ENCODE data around the gene WNK2. TPM values are rescaled to one million over a fixed set of nuclear protein-coding genes. Genes with fewer than 3 reads are reported as not detected.

Gene WNK2
- total and polyA plus RNA-seq, 4 experiments from 2014 or later: 0.26 TPM; not detected in 3

- no peaks in the 10 kb centered on the region for H3K27me3 ChIP-seq (ENCODE audit: insufficient read depth, low read length)
- no peak overlapping the region for H3K4me3 ChIP-seq (ENCODE audit: low read length in 2 of 2)
- H3K9me3 ChIP-seq (ENCODE audit: control insufficient read depth in 1 of 2, low read length in 2 of 2): no peaks in the 10 kb centered on the region
- ChIA-PET POLR2A (ENCODE audit: partially characterized antibody) (no interaction called here), CTCF (ENCODE audit: partially characterized antibody) (interaction anchor here (0.6 kb wide), 1 partner anchor 269 kb away, joined by 3 read pairs; no protein-coding TSS in a partner anchor)
- no peak overlapping the region for H3K27ac ChIP-seq (ENCODE audit: low read depth, low read length)
- DNase-seq: no peak
- Mint-ChIP-seq H3K4me1 (peaks cover 8 to 15% (median 10%) of the 10 kb centered on the region in 4 donors), H3K4me3 (peak overlapping the region in 3 of 8 donors; percentile 29 to 78 (median 39)), H3K27me3 (peaks cover 10 to 27% of the 10 kb centered on the region in 2 donors), H3K27ac (peak overlapping the region in 1 of 7 donors; percentile 29), H3K36me3 (peaks cover 0 to 7% of the 10 kb centered on the region in 2 donors), H3K9me3 (peaks cover 0 to 16% (median 13%) of the 10 kb centered on the region in 8 donors)
- H3K36me3 ChIP-seq (ENCODE audit: insufficient read depth, low read length): no peaks in the 10 kb centered on the region
- H3K4me1 ChIP-seq (ENCODE audit: insufficient read depth, low read length): peaks cover 17% of the 10 kb centered on the region
- intact Hi-C loops (cut with micrococcal nuclease): no loop called here
Observed at GRCh38 chr9:93267681-93268505, 84.0 kb downstream of the WNK2 start.

DNA sequence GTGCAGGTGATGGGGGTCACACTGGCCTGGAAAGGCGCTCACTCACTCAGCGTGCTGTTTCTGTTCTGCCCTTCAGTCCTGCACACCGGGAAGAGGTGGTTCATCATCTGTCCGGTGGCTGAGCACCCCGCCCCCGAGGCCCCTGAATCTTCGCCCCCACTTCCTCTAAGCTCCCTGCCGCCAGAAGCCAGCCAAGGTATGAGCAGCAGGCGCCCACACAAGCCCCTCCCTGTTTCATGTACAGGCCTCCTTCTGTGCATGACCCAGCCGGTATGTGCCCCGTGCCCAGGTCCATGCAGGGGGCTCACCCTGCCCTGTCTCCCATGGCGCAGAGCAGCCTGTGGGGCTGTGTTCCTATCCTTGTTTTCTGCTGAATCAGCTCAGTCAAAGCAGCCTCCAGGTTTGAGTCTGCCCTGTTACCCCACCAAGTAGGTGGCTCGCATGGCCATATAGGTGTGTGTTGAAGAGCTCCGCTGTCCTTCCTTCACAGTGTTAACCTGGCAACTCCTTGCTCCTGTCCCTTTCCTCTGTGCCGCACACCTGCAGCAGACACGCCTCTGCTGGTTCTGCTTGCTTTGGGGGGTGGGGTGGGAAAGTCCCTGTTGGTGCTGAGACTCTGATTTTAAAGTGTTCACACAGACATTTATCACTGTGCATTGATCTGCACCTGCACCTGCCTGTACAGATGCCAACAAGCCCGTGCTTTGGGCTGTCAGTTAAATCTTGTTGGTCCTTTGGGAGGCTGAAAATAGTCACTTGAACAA is 84.8 kb downstream of the WNK2 start:
- Mint-ChIP-seq H3K27me3 (peaks cover 11 to 27% of the 10 kb centered on the region in 2 donors), H3K9me3 (peaks cover 0 to 19% (median 14%) of the 10 kb centered on the region in 8 donors), H3K4me1 (peaks cover 6 to 15% (median 10%) of the 10 kb centered on the region in 4 donors), H3K4me3 (peak overlapping the region; percentile 49 to 82 (median 68)), H3K27ac (peak overlapping the region in 3 of 7 donors; percentile 34 to 83 (median 52)), H3K36me3 (peaks cover 0 to 7% of the 10 kb centered on the region in 2 donors)
- no peak overlapping the region for H3K27ac ChIP-seq (ENCODE audit: low read depth, low read length)
- H3K4me3 ChIP-seq (ENCODE audit: low read length in 2 of 2): peak overlapping the region; percentile 8 to 23
- no peaks in the 10 kb centered on the region for H3K27me3 ChIP-seq (ENCODE audit: insufficient read depth, low read length)
- H3K36me3 ChIP-seq (ENCODE audit: insufficient read depth, low read length): no peaks in the 10 kb centered on the region
- H3K9me3 ChIP-seq (ENCODE audit: control insufficient read depth in 1 of 2, low read length in 2 of 2): no peaks in the 10 kb centered on the region
- CTCF ChIA-PET (ENCODE audit: partially characterized antibody): interaction anchor here (0.6 kb wide), 1 partner anchor 270 kb away, joined by 3 read pairs; no protein-coding TSS in a partner anchor
- POLR2A ChIA-PET (ENCODE audit: partially characterized antibody): no interaction called here
- intact Hi-C loops (cut with micrococcal nuclease): no loop called here
- peaks cover 17% of the 10 kb centered on the region for H3K4me1 ChIP-seq (ENCODE audit: insufficient read depth, low read length)
- DNase-seq: peak; percentile 11 to 57 (median 22)

DNA sequence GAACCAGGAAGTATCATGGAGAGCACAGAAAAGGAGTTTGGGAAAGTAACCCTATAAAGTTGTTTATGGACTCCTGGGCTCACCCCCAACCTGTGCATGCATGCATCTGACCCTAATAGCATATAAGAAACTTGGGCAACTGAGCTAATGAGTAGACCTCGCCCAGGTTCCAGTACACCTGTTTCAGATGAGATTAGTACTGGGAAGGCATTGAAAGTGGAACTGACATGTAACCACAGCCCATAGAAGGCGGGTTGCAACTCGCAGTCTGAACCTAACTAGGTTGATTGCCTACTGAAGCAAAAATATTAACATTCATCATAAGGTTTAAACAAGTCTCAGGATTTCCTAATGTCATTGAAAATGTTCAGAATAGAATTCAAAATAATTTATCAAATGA is 87.0 kb downstream of the WNK2 start:
- intact Hi-C loops (cut with micrococcal nuclease): no loop called here
- peaks cover 0 to 19% (median 13%) of the 10 kb centered on the region in 8 donors for H3K9me3 Mint-ChIP-seq
- Histone ChIP-seq H3K36me3 (ENCODE audit: insufficient read depth, low read length) (no peaks in the 10 kb centered on the region), H3K4me1 (ENCODE audit: insufficient read depth, low read length) (peaks cover 17% of the 10 kb centered on the region), H3K27ac (ENCODE audit: low read depth, low read length) (no peak overlapping the region), H3K9me3 (ENCODE audit: control insufficient read depth in 1 of 2, low read length in 2 of 2) (no peaks in the 10 kb centered on the region), H3K4me3 (ENCODE audit: low read length in 2 of 2) (no peak overlapping the region), H3K27me3 (ENCODE audit: insufficient read depth, low read length) (no peaks in the 10 kb centered on the region)
- peaks cover 14 to 22% of the 10 kb centered on the region in 2 donors for H3K27me3 Mint-ChIP-seq
- H3K4me1 Mint-ChIP-seq: peaks cover 6 to 15% (median 9%) of the 10 kb centered on the region in 4 donors
- POLR2A ChIA-PET (ENCODE audit: partially characterized antibody): no interaction called here
- H3K36me3 Mint-ChIP-seq: peaks cover 0 to 7% of the 10 kb centered on the region in 2 donors
- CTCF ChIA-PET (ENCODE audit: partially characterized antibody): no interaction called here
- peak overlapping the region in 1 of 7 donors; percentile 31 for H3K27ac Mint-ChIP-seq
- DNase-seq: no peak
- no peak overlapping the region for H3K4me3 Mint-ChIP-seq

GRCh38 chr9:93276973-93277372 is 93.0 kb downstream of the WNK2 start:
- H3K27ac Mint-ChIP-seq: no peak overlapping the region
- H3K9me3 Mint-ChIP-seq: peaks cover 0 to 8% (median 4%) of the 10 kb centered on the region in 8 donors
- Histone ChIP-seq H3K4me1 (ENCODE audit: insufficient read depth, low read length) (no peaks in the 10 kb centered on the region), H3K36me3 (ENCODE audit: insufficient read depth, low read length) (no peaks in the 10 kb centered on the region), H3K27ac (ENCODE audit: low read depth, low read length) (no peak overlapping the region), H3K4me3 (ENCODE audit: low read length in 2 of 2) (no peak overlapping the region), H3K9me3 (ENCODE audit: control insufficient read depth in 1 of 2, low read length in 2 of 2) (no peaks in the 10 kb centered on the region), H3K27me3 (ENCODE audit: insufficient read depth, low read length) (peaks cover 3% of the 10 kb centered on the region)
- intact Hi-C loops (cut with micrococcal nuclease): no loop called here
- H3K36me3 Mint-ChIP-seq: no peaks in the 10 kb centered on the region
- CTCF ChIA-PET (ENCODE audit: partially characterized antibody): no interaction called here
- peaks cover 9 to 13% of the 10 kb centered on the region in 2 donors for H3K27me3 Mint-ChIP-seq
- H3K4me3 Mint-ChIP-seq: no peak overlapping the region
- POLR2A ChIA-PET (ENCODE audit: partially characterized antibody): no interaction called here
- no peaks in the 10 kb centered on the region for H3K4me1 Mint-ChIP-seq
- no peak for DNase-seq

DNA sequence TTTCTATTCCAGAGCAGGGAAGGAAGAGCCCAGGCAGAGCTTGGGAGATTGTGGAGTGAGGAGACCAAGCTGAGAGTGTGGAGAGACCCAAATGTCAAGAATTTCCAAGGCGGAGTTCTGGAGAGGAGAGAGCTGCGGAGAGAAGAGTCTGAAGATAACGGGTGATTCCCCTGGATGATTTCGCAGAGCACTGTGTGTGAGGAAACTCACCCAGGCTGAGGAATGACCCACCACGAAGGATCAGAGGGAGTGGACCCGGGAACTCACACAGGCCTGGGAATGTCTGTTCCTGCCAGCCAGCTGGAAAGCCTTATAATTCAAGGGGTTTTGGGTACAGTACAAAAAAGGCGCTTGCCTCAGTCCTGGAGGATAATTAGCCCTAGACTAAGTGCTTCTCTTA is 94.2 kb downstream of the WNK2 start:
- no peak overlapping the region for H3K4me3 Mint-ChIP-seq
- intact Hi-C loops (cut with micrococcal nuclease): no loop called here
- no peak overlapping the region for H3K27ac ChIP-seq (ENCODE audit: low read depth, low read length)
- no peak for DNase-seq
- H3K4me1 Mint-ChIP-seq: no peaks in the 10 kb centered on the region
- H3K9me3 ChIP-seq (ENCODE audit: control insufficient read depth in 1 of 2, low read length in 2 of 2): no peaks in the 10 kb centered on the region
- peaks cover 3% of the 10 kb centered on the region for H3K27me3 ChIP-seq (ENCODE audit: insufficient read depth, low read length)
- peak overlapping the region in 1 of 7 donors; percentile 59 for H3K27ac Mint-ChIP-seq
- CTCF ChIA-PET (ENCODE audit: partially characterized antibody): interaction anchor here (1.3 kb wide), 1 partner anchor 169 kb away, joined by 3 read pairs; no protein-coding TSS in a partner anchor
- H3K4me1 ChIP-seq (ENCODE audit: insufficient read depth, low read length): no peaks in the 10 kb centered on the region
- H3K27me3 Mint-ChIP-seq: peaks cover 14 to 15% of the 10 kb centered on the region in 2 donors
- POLR2A ChIA-PET (ENCODE audit: partially characterized antibody): no interaction called here
- H3K4me3 ChIP-seq (ENCODE audit: low read length in 2 of 2): no peak overlapping the region
- H3K9me3 Mint-ChIP-seq: peaks cover 0 to 4% (median 2%) of the 10 kb centered on the region in 8 donors
- no peaks in the 10 kb centered on the region for H3K36me3 ChIP-seq (ENCODE audit: insufficient read depth, low read length)
- no peaks in the 10 kb centered on the region for H3K36me3 Mint-ChIP-seq

DNA sequence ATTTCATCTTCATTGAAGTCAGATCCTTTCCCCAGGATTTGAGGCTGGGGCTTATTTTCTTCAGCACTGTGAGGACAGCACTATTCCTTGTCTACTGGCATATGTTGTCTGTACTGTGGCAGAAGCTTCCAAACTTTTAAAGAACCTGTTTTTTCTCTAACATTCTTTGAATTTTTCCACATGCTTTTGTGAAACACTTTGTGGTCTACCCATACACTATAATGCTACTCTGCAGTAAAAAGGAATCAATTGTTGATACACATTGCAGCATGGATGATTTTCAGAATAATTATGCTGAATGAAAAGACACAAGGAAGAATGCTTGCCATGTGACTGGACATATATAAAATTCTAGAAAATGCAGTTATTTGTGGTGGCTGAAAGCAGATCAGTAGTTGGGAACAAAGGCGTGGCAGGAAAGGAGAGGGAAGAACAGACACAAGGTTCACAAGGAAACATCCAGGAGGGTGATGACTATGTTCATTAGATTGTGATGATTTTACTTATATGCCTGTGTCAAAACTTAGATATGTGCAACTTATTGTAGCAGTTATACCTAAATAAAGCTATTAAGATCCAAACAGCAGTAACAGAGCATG is 96.8 kb downstream of the WNK2 start:
- DNase-seq: no peak
- ChIA-PET POLR2A (ENCODE audit: partially characterized antibody) (interaction anchor here (0.6 kb wide), 1 partner anchor 147 kb away, joined by 3 read pairs; the partner anchor contains the start of gene NINJ1), CTCF (ENCODE audit: partially characterized antibody) (no interaction called here)
- H3K27me3 ChIP-seq (ENCODE audit: insufficient read depth, low read length): peaks cover 3% of the 10 kb centered on the region
- H3K27ac Mint-ChIP-seq: no peak overlapping the region
- no peaks in the 10 kb centered on the region for H3K9me3 ChIP-seq (ENCODE audit: control insufficient read depth in 1 of 2, low read length in 2 of 2)
- no peaks in the 10 kb centered on the region for H3K4me1 Mint-ChIP-seq
- intact Hi-C loops (cut with micrococcal nuclease): no loop called here
- H3K4me3 Mint-ChIP-seq: no peak overlapping the region
- H3K36me3 Mint-ChIP-seq: no peaks in the 10 kb centered on the region
- H3K36me3 ChIP-seq (ENCODE audit: insufficient read depth, low read length): no peaks in the 10 kb centered on the region
- H3K4me1 ChIP-seq (ENCODE audit: insufficient read depth, low read length): no peaks in the 10 kb centered on the region
- H3K27me3 Mint-ChIP-seq: peaks cover 11 to 16% of the 10 kb centered on the region in 2 donors
- peaks cover 0 to 7% (median 0%) of the 10 kb centered on the region in 8 donors for H3K9me3 Mint-ChIP-seq
- H3K4me3 ChIP-seq (ENCODE audit: low read length in 2 of 2): no peak overlapping the region
- no peak overlapping the region for H3K27ac ChIP-seq (ENCODE audit: low read depth, low read length)
